ENCODE data around the gene PPP3R1. TPM values are rescaled to one million over a fixed set of nuclear protein-coding genes. Genes with fewer than 3 reads are reported as not detected.

PPP3R1 gene
- polyA plus RNA-seq, 1 experiment = 5.2 TPM

DNA sequence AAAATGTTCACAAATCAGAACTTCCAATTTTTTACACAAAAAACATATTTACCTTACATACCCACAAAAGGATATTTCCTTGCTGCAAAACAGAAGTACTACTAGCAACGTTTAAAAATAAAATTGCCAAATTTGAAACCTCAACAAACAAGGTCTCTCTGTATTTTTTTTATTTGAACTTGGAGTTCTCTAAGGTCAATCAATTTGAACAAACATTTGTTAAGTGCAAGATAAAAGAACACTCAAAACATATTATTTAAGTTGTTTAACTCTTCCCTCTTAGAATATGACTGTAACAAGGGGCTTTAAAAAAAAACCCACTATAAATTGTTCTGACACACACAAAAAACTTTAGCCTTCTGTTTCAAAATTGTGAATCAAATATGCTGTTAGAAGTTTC lies 65.0 kb downstream of the PPP3R1 start:
- DNase-seq (ENCODE audit: low read depth) = no peak
- POLR2A ChIA-PET = no interaction called here
- no peak overlapping the region for H3K4me3 ChIP-seq (ENCODE audit: low read depth, low read length)
- H3K36me3 ChIP-seq (ENCODE audit: control insufficient read depth, insufficient read depth, low read length) = peaks cover 3% of the 10 kb centered on the region; the same call in 1 of the 2 replicates
- no peaks in the 10 kb centered on the region for H3K27me3 ChIP-seq (ENCODE audit: control insufficient read depth, insufficient read depth, low read length)
- CTCF ChIA-PET = no interaction called here
- TF ChIP-seq, protein P1, sequence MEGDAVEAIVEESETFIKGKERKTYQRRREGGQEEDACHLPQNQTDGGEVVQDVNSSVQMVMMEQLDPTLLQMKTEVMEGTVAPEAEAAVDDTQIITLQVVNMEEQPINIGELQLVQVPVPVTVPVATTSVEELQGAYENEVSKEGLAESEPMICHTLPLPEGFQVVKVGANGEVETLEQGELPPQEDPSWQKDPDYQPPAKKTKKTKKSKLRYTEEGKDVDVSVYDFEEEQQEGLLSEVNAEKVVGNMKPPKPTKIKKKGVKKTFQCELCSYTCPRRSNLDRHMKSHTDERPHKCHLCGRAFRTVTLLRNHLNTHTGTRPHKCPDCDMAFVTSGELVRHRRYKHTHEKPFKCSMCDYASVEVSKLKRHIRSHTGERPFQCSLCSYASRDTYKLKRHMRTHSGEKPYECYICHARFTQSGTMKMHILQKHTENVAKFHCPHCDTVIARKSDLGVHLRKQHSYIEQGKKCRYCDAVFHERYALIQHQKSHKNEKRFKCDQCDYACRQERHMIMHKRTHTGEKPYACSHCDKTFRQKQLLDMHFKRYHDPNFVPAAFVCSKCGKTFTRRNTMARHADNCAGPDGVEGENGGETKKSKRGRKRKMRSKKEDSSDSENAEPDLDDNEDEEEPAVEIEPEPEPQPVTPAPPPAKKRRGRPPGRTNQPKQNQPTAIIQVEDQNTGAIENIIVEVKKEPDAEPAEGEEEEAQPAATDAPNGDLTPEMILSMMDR (IDR thresholded peaks at IDR 0.05; ENCODE audit: insufficient read depth, low read depth, low read length) = no peak

DNA sequence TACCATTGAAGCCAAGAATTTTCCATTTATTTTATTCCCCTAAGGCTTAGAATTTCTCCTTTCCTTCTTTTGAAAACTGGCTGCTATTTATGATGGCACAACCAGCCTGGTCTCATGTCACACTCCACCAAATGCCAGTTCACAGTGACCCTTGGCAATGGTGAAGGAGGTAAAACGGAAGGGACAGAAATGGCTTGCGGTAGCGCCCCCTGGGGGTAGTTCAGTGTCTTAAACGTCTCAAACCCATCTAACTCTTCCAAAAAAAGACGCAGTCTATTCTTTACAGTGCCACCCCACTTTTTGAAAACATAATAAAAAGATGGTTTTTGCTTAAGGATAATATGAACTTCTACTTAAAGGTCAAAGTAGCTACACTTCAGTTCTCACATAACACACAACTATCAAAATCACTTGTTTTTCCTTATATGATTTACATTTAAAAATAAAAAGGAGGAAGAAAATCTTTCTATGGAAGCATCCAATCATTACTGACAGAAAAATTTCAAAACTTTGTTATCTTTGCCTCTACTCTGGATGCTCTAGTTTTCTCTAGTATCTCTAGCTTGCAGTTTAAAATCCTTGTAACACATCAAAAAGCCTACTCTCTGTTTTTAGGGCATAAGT lies 66.7 kb downstream of the PPP3R1 start:
- no peak for DNase-seq (ENCODE audit: low read depth)
- Histone ChIP-seq H3K27me3 (ENCODE audit: control insufficient read depth, insufficient read depth, low read length) (no peaks in the 10 kb centered on the region), H3K4me3 (ENCODE audit: low read depth, low read length) (no peak overlapping the region), H3K36me3 (ENCODE audit: control insufficient read depth, insufficient read depth, low read length) (peaks cover 3% of the 10 kb centered on the region; the same call in 1 of the 2 replicates)
- POLR2A ChIA-PET = interaction anchor here (0.7 kb wide), 1 partner anchor 45 kb away, joined by 3 read pairs; no protein-coding TSS in a partner anchor
- CTCF ChIA-PET = interaction anchor here (0.7 to 3.6 kb wide), 5 partner anchors 10 to 256 kb away, joined by 3 to 21 read pairs (median 3); no protein-coding TSS in a partner anchor
- TF ChIP-seq, protein P1 (IDR thresholded peaks at IDR 0.05; ENCODE audit: insufficient read depth, low read depth, low read length) = peak; percentile 62

DNA sequence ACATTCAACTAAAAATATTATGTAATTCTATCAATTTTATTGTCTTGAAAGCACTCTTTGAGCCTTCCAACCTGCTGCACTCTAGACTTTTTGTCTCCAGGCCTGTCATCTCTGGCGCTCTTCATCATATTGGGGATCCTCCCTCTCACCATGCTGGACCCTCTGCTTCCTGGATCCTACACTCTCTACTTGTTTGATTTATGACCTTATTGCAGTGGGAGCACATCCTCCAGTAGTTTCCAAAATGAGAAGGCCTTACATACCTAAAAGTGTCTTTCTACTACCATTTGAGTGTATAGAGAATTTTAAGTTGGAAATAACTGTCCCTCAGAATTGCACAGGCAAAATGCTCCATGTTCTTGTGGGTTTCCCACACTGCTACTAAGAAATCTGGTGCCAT lies 69.4 kb downstream of the PPP3R1 start:
- CTCF ChIA-PET = no interaction called here
- no peak for DNase-seq (ENCODE audit: low read depth)
- POLR2A ChIA-PET = no interaction called here
- Histone ChIP-seq H3K4me3 (ENCODE audit: low read depth, low read length) (no peak overlapping the region), H3K27me3 (ENCODE audit: control insufficient read depth, insufficient read depth, low read length) (no peaks in the 10 kb centered on the region), H3K36me3 (ENCODE audit: control insufficient read depth, insufficient read depth, low read length) (peaks cover 3% of the 10 kb centered on the region; the same call in 1 of the 2 replicates)
- TF ChIP-seq, protein P1 (IDR thresholded peaks at IDR 0.05; ENCODE audit: insufficient read depth, low read depth, low read length) = no peak

DNA sequence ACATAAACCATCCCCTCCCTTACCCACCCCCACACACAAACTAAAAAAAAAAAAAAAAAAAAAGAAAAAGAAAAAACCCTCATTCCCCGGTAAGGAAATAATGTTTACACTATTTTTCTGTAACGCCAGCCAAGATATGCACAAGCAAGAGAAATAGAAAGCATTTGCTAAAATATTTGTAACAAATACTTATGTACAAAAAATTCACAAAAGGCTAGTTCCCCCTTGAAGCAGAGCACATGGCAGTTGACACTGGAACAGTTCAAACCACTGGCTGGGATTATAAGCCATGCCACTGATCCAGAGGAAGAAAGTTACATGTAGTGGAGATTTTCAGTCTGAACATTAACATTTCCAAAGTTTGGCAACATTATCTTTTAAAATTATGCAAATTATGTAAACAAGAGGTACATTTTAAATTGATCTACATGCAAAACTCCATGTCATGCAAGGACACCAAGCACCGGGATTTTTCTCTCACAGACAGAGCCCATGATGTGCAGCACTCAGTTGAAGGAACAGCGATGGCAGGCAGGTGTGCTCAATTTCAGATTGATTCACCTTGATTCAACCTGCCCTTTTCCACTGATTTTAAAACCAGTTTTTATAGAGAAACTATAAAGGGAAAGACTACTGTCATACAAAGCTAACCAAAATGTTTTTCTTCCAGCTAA lies 73.2 kb downstream of the PPP3R1 start:
- CTCF ChIA-PET = interaction anchor here (0.9 kb wide), 1 partner anchor 10 kb away, joined by 3 read pairs; no protein-coding TSS in a partner anchor
- peaks cover 3% of the 10 kb centered on the region; the same call in 1 of the 2 replicates for H3K36me3 ChIP-seq (ENCODE audit: control insufficient read depth, insufficient read depth, low read length)

DNA sequence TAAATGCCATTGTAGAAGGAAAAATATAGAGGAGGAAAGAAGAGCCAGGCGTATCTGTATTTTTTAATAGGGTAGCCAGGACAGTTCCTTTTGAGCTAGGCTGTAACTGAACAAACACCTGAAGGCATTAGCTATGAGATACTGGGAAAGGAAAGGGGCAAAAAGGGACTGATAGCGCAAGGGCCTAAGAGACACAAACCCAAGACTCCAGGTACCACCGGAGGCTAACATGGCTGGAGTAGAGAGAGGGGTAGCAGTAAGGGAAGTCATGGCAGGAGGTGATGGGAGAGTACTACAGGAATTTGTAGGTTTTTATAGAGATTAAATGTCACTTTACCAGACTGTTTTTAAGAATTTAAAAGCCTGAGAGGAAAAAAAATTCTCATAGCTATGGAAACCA lies 73.9 kb downstream of the PPP3R1 start:
- H3K27me3 ChIP-seq (ENCODE audit: control insufficient read depth, insufficient read depth, low read length) = no peaks in the 10 kb centered on the region
- H3K36me3 ChIP-seq (ENCODE audit: control insufficient read depth, insufficient read depth, low read length) = no peaks in the 10 kb centered on the region
- POLR2A ChIA-PET = no interaction called here
- CTCF ChIA-PET = interaction anchor here (0.9 to 1.1 kb wide), 3 partner anchors 10 to 21 kb away, joined by 3 read pairs; partner anchors contain the start of gene PNO1
- no peak overlapping the region for H3K4me3 ChIP-seq (ENCODE audit: low read depth, low read length)
- TF ChIP-seq, protein P1 (IDR thresholded peaks at IDR 0.05; ENCODE audit: insufficient read depth, low read depth, low read length) = no peak
- no peak for DNase-seq (ENCODE audit: low read depth)

More for the DNA sequence above, 73.2 kb downstream of the PPP3R1 start:
- H3K27me3 ChIP-seq (ENCODE audit: control insufficient read depth, insufficient read depth, low read length) = no peaks in the 10 kb centered on the region
- TF ChIP-seq, protein P1 (IDR thresholded peaks at IDR 0.05; ENCODE audit: insufficient read depth, low read depth, low read length) = no peak
- no peak for DNase-seq (ENCODE audit: low read depth)
- no peak overlapping the region for H3K4me3 ChIP-seq (ENCODE audit: low read depth, low read length)
- POLR2A ChIA-PET = no interaction called here

Measured in BJ (cell line).